Renal pelvis (tissue), 4 donors: ENCODE measurements around the gene TBC1D22A. TPM values are rescaled to one million over a fixed set of nuclear protein-coding genes. Genes with fewer than 3 reads are reported as not detected.
"Not testable (repeated sequence)": the region's sequence is repeated elsewhere in the genome, so short reads cannot be mapped to it uniquely, and the experiment has no call there.

Source experiments
- DNase-seq: peaks from one replicate; pipeline ENCODE4 v3.0.0-alpha.2; 2013
- polyA plus RNA-seq, 3 donors: library from polyadenylated mRNA; unstranded; fragments of 120-200 nt; gene quantifications; one replicate each; pipeline ENCODE4 v1.2.1, GENCODE V29; 2013; ENCODE audit not compliant: insufficient read length in 3 of 3

Gene TBC1D22A
- polyA plus RNA-seq, 3 donors: 16.9 to 19.2 (median 19.1) TPM

DNA sequence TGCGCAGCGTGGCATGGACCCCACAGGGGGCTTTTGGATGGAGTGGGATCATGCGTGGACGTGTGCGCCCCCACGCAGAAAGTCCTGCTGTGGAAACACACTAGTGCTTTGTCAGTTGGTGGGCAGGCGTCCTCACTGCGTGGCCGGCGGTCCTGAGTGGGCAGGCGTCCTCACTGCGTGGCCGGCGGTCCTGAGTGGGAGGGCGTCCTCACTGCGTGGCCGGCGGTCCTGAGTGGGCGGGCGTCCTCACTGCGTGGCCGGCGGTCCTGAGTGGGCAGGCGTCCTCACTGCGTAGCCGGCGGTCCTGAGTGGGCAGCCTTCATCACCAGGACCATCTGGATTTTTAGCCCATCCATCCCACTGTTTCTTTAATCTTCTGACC is 205.9 kb downstream of the TBC1D22A start:
- DNase-seq: no peak

DNA sequence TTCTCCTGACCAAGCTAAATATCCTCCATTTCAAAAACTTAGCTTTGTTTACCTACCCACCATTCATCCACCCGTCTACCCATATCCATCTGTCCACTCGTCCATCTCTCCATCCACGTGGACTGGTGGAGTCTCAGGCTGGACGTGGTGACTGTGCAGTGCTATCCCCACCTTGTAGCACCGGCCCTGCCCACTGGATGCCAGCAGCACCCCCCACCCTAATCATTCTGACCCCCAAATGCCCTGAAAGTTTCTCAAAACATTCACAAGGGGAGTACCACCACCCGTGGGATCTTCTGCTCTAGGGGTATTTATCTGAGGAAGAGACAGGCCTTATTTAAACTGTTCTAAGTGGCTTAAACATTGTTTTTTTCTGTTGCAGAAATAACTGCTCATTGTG is 206.4 kb downstream of the TBC1D22A start:
- DNase-seq: no peak

DNA sequence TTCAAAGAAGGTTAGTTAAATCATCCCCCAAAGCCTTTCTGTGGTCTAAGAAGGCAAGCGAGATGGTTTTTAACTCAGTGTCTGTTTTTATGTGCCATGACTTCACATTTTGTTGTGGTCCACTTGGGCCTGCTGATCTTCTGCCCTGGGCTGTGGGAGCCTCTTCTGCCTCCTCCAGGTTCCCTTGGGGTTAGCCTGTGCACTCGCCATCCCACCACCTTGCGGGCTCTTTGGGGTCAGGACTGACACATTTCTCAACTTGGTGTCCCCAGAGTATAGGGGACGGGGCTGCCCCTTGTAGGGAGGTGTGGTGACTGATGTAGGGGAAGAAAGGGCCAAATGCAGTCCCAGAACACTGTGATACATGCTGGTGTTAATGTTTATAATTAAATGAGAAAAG is 207.0 kb downstream of the TBC1D22A start:
- no peak for DNase-seq

DNA sequence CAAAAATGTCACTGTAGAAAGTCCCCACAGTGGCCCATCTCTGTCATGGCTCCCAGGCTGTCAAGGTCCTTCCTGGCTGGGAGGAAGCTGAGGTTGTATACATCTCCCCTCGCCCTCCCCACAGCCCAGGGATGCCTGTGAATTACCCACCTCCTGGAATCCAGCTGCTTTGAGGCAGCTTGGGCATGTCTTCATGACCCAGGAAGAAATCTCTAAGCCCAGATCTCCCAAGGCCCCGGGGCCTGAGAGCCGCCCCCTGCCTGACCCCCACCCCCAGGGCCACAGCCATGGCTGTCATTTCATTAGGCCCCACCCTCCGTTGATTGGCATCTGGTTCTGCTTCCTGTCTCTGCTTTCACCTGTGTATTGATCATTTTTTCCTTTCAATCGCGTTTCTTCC is 207.5 kb downstream of the TBC1D22A start:
- no peak for DNase-seq

DNA sequence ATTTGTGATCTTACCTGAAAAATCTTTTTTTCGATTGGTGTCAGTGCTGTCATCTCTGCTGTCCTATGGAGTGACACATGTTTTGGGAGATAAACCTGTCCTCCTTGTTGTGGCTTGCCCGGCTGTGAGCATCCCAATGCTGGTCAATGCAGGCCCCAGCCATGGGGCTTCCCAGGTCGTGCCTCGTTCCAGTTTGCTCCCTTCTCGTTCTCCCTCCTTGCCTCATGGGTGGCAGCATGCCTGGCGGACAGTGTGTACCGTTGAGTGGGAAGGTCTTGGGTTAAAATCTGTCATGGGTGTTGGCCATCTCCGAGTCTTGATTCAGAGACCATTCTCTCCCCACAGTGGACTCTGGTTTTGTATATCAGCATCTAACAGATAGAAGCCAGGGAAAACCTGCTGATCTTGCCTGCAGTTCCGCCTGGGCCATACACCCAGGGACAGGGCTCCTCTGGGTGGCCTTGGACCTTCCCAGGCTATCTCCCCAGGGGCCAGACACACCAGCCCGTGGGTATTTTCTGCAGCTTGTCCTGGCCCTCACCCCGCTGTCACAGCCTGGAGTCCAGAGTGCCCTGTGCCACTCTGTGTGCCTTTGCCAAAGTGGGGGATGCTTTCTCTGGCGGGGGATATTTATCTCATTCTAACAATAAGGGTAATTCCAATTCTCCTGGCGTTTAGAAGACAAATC is 208.1 kb downstream of the TBC1D22A start:
- DNase-seq: no peak

DNA sequence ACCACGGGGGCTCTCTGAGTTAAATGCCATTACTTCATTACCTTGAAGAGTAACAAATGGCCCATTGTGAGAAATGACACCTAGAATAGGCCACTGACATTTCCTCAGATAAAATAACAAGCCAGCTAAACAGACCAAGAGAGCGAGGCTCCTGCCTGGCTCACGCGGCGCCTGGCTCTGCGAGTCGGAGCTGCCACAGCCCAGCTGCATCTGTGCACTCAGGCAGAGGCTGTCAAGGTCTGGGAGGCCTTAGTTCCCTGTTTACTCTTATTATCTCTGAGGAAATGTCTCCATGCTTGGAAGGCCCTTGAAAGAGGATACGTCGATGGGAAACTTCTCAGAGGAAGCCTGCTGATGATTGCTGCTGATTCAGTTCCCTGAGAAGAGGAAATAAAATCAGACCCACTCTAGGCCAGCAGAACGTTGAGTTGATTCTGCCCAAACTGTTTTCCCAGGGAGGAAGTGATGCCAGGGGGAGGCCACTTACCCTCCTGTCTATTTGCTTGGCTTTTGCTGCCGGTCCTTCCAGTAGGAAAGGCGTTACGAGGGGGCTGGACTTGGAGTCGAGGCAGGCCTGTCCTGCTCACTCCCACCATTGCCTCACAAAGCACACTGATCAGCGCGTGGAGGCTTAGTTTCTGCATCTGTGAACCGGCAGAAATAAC is 208.8 kb downstream of the TBC1D22A start:
- DNase-seq: peak; percentile 69

DNA sequence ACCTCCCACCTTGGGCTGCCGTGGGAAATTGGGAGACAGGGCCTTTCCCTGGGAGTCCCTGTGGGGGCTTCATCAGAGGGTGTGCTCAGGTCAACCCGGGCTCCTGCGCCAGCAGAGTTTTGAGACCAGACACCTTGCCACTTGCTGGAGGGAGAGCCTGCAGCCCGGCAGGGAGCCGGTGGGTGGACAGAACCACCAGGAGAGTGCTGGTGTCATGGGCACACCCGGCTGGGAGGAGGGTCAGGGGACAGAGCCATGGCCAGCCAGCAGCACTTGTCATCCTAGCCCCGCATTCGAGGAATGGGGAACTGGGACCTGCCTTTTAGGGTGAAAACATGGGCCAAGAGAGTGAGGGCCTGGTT is 209.3 kb downstream of the TBC1D22A start:
- DNase-seq: no peak

DNA sequence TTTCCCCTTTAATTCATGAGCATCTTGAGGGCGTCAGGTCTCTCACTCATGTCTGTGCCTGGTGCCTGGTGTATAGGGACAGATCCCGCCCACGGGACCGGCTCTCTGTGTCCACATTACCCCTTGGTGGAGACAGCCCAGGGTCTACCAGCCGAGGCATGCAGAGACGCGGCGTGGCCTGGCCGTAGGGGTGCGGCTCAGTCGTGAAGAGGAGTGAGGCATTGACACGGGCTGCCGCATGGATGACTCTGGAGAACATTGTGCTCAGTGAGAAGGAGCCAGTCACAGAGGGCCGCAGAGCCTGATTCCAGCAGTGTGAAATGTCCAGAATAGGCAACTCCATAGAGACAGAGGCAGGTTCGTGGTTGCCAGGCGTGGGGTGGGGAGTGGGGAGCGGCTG is 209.8 kb downstream of the TBC1D22A start:
- no peak for DNase-seq

DNA sequence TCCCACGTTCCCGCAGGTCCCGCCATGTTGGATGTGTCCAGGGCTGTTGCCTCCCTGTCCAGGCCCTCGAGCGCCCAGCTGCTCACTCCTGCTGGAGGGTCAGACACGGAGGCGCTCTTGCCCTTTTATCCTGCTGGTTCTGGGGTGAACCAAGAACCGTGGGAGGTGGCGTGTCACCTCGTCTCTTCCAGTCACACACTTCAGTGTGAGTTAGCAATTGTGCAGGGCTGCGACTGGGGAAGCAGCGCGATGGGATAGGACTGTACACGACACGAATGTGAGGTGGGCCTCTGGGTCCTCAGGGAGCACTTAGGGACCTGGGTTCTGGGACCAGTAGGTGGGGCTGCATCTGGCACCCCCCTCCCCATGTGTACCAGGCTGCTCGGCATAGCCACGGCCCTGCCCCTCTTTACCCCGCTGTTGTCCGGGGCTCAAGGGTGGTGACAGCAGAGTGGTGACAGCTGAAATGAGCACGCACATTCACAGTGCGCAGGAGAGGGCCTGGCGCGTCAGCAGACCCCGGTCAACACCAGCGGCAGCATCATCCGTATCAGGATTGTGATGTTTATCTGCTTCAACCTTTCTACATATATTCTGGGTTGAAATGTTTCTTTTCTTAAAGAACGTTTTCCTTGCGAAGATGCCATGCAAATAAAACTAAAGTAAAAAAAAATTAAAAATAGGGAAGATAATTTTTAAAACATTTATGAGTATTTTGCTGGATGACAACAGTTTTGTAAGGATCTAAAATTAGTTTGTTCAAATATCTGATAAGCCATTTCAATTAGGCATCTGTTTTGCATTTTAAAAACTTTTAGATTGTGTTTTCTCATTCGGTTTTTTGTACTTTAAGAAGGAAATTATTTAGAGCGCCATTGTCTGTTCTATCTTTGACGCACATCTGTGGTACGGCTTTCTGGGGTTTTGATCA is 210.7 kb downstream of the TBC1D22A start:
- DNase-seq: no peak

DNA sequence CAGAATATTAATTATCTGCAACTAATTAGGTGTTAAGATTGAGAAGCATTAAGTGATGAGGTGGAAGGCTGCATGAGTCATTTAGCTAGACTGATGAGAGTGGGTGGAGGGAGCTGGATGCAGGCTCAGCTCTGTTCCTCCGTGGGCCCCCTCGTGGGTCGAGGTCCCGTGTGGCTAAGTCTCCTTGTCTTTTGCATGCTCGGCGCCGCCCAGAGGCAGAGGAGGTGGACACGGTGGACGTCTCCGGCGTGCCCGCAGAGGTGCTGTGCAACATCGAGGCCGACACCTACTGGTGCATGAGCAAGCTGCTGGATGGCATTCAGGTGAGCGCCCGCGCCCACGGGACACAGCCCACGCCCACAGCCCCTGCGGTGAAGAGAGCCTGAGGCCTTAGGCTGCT is 211.6 kb downstream of the TBC1D22A start:
- no peak for DNase-seq

DNA sequence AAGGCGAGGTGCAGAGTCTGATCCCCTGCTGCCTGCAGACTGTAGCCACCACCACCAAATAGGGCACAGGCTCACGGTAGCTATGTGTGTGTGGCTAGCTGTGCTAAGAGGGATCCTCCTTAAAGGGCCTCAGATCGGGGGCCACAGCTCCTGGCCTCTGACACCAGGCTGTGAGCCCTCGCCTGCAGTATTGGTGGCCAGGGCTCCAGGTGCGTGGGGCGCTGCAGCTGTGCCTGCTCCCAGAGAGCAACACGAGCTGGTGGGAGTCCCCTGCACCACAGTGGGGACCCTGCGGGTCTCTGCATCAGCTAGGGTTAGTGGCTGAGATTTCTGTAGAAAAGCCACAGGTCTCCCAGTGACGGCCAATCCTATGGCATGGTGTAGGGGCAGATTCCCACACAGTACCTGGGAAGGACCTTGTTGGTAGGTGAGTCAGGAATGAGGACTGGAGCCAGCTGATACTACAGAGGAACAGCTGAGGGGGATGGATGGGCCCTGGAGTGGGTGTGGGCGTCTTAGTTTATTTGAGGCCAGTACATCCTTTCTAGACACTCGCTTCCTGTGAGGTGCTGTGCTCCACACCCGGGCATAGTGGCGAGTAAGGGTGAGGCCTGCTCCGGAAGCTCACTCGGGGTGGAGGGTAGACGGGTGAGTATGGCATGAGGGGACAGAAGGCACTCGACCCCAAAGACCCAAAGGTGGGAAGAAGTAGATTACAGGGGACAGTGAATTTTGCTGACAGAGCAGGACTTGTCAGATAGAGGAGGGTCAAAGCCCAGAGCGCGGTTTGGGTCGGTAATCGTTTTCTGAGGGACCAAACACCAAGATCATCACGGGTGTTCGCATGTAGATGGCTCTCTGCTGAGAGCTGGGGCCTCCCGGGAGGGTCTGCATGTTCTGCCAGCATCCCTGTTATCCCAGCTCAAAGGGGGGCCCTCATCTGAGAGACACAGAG is 212.5 kb downstream of the TBC1D22A start:
- DNase-seq: no peak

DNA sequence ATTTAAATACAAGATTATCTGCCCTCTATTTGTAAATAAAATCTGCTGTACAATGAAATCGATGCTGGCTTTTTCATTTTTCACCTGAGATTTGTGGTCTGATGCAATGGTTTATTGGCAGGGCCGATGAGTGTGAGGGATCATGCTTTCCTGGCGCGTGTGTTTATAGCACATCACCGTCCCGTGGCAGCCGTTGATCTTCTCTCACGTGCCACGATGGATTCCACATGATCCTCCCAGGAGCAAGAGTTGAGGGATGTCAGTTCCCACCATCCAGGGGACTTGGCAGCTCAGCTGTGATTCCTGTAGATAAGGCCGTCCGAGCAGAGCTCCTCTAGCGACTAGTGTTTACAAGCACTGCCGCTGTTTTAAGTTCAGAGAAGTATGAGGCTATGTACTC is 213.7 kb downstream of the TBC1D22A start:
- no peak for DNase-seq

DNA sequence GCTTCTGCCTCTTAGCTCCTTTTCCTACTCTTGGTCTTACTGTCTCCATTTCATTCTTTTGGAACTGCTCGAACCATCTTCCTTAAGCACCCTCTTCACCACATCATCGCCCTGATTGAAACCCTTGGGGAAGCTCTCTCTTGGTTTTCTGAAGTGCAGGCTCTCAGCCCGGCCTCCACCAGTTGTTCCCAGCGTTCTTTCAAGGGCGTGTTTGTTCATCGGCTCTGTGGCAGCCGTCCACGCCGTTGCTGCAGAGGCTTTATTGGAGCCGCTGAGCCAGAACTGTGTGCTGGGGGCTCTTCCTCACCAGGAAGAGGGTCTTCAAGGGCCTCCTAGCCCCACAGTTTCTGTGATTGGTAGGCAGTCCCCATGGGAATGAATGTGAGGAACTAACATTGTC is 214.1 kb downstream of the TBC1D22A start:
- no peak for DNase-seq

DNA sequence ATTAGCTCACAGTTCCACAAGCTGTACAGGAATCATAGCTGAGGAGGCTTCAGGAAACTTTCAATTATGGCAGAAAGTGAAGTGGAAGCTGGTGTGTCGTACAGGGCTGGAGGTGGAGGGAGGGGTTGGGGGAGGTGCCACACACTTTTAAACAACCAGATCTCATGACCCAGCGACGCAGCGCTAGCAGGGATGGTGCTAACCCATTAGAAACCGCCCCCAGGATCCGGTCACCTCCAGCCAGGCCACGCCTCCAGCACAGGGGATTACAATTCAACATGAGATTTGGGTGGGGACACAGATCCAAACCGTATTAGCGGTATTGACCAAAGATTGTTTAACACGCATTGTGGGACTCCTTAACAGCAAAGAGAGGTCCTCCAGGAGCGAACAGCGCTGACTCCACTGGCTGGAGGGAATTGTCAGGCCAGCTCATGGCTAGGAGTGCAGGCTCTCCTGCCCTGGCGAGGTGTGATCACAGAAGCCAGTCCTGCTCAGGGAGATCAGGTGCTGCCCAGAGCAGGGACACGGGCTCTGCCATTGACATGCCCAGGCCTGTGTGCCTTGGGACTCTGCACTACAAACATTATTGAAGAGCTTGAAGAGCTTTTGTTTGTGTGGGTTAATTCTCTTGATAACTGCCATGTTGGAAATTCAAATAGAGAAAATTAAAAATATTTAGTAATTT is 215.3 kb downstream of the TBC1D22A start:
- no peak for DNase-seq

DNA sequence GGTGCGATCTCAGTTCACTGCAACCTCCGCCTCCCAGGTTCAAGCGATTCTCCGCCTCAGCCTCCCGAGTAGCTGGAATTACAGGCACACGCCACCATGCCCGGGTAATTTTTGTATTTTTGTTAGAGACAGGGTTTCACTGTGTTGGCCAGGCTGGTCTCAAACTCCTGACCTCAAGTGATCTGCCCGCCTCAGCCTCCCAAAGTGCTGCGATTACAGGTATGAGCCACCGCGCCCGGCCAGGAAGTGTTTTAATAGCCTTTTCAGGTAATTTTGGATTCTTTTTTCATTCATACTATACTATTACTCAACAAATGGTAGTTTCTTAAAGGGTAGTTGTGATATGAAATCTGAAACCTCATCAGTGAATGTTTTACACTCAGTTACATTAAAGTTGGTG is 216.2 kb downstream of the TBC1D22A start:
- DNase-seq: not testable (repeated sequence)

DNA sequence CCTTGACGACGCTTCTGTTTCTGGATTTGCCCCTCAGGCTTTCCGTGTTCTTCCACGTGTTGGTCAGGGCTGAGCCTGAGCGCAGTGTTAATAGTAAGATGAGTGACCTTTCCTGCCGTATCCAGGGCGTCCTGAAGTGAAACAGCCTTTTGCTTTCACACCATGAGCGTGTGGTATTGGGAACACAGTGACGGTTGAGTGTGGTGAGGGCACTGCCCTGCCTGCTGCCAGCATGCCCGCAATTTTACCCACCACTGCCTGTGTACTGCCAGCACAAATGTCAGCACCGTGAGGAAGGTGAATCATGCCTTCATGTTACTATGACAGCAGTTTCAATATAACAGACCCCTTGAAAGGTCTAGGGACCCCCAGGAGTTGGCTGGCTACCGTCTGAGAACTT is 217.1 kb downstream of the TBC1D22A start:
- DNase-seq: no peak

DNA sequence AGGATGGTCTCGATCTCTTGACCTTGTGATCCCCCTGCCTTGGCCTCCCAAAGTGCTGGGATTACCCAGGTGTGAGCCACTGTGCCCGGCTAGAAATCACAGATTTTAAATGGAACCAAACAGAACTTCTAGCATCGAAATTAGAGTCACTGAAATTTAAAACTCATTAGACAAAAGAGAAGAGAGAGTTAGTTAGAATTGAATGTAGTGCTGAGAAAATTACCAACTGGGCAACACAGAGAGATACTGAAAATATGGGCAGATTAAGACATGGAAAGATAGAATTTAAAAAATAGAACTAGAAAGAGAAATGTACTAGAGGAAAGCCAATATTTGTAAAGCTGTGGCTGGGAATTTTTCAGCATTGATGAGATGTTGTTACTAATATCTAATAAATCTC is 217.9 kb downstream of the TBC1D22A start:
- DNase-seq: no peak

DNA sequence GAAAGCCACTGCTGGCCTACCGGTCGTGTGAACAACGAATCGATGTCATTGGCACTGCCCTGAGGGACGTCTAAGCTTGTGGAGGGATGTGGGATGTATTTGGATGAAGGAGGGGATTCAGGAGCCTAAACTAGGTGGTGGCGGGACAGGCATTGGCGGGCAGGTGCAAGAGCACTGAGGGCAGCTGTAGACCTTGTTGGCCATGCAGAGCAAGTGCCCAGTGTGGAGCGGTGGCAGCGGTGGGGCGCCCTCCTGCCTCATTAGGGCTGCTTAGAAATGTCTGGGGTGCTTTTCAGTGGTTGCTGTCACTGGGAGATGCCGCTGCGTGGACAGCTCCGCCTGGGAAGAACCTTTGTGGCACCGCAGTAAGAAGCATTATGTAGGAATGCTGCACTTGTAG is 220.2 kb downstream of the TBC1D22A start:
- no peak for DNase-seq

DNA sequence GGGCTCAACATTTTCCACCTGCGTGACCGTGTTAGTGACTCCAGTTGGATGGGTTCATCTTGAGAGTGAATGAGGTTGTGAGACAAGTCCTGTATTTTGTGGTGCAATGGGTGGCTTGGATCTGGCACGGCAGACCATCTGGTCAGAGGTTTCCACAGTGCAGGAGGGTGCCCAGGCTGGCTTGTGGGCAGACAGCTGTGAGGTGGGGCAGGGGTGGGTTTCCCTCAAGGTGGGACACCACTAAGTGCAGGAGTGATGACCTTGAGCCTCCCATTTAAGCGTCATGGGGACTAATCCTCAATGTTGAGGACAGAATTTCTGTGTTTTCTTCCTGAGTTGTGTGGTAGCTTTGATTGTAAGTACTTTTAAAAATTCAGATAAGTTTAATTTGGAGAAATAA is 220.6 kb downstream of the TBC1D22A start:
- no peak for DNase-seq

DNA sequence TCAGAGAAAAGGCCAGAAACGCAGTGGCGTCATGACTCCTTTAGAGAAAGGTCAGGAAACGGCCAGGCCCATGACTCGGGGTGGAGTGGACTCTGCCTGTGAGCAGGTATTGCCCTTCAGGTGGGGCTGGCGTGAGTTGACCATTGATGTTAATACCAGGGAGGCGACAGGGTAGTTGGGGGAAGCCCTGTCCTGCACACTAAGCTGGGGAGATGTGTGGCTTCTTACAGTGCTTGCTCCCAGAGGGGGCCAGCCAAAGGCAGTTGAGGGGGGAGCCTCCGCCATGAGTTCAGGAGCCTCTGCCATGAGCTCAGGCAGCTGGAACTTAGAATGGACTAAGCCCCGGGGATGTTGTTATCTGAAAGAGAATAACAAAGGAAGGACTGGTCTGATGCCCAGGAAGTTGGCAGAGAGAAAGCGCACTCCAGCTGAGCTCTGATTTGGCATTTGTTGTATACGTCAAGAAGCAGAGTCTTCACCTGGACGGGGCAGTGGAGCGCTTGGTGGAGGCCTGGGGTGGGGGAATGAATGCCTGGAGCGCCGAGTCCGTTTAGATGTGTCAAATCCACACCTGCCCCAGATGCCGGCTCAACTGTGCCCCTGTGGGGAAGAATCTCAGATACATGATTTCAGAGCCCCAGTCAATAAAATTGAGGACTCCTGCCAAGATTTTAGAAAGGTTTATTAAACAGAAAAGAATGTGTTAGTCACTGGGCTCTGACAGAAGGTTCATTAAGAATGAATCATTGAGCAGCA is 222.5 kb downstream of the TBC1D22A start:
- DNase-seq: no peak
